ENCODE data around the gene NCK1.

DNA sequence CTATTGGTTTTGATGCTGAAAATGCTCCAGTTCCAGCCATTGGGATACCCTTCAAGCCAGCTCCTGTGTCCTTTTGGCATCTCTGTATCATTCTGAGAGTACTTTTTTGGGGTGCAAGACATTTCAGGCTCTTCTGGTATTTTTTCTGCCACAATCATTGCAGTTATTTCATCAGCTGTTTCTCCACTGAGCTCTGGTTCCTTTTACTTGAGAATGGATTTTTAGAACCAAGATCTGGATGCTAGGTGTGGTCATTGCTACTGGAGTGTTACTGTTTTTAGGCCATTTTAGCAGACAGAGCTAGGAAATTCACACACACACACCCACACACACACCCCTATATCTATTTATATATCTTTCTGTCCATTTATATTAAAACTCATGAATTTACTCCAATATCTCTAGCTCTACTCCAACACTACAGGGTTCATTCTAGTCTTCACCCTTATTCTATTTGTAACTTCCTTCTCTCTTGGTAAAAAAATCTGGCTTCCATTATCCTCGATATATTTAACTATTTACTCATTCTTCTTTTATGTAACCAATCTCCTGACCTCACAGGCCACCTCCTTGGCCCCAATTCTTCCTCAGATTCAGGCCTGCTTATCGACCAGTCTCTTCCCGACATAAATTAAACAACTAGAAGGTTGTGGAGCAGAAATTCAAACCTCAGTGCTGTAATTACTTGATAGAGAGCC is 26.0 kb upstream of the NCK1 start:
- TF ChIP-seq EZH2 (IDR thresholded peaks at IDR 0.05; ENCODE audit: low read depth, unreplicated experiment) (no peak), POLR2AphosphoS5 (IDR thresholded peaks at IDR 0.05; ENCODE audit: low read depth) (no peak), CREB1 (CRISPR knock-in tag; IDR thresholded peaks at IDR 0.05; ENCODE audit: low read depth) (no peak), EZH2phosphoT487 (IDR thresholded peaks at IDR 0.05; ENCODE audit: unreplicated experiment) (no peak), ZNF114 (CRISPR knock-in tag; IDR thresholded peaks at IDR 0.05) (no peak), NANOG (IDR thresholded peaks at IDR 0.05; ENCODE audit: borderline replicate concordance) (no peak), JUNB (IDR thresholded peaks at IDR 0.05; ENCODE audit: unreplicated experiment) (no peak)
- TF ChIP-seq, protein P1, sequence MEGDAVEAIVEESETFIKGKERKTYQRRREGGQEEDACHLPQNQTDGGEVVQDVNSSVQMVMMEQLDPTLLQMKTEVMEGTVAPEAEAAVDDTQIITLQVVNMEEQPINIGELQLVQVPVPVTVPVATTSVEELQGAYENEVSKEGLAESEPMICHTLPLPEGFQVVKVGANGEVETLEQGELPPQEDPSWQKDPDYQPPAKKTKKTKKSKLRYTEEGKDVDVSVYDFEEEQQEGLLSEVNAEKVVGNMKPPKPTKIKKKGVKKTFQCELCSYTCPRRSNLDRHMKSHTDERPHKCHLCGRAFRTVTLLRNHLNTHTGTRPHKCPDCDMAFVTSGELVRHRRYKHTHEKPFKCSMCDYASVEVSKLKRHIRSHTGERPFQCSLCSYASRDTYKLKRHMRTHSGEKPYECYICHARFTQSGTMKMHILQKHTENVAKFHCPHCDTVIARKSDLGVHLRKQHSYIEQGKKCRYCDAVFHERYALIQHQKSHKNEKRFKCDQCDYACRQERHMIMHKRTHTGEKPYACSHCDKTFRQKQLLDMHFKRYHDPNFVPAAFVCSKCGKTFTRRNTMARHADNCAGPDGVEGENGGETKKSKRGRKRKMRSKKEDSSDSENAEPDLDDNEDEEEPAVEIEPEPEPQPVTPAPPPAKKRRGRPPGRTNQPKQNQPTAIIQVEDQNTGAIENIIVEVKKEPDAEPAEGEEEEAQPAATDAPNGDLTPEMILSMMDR (conservative IDR thresholded peaks at IDR 0.05; ENCODE audit: low read depth in 2 of 2), result no peak
- TF ChIP-seq, protein P2, sequence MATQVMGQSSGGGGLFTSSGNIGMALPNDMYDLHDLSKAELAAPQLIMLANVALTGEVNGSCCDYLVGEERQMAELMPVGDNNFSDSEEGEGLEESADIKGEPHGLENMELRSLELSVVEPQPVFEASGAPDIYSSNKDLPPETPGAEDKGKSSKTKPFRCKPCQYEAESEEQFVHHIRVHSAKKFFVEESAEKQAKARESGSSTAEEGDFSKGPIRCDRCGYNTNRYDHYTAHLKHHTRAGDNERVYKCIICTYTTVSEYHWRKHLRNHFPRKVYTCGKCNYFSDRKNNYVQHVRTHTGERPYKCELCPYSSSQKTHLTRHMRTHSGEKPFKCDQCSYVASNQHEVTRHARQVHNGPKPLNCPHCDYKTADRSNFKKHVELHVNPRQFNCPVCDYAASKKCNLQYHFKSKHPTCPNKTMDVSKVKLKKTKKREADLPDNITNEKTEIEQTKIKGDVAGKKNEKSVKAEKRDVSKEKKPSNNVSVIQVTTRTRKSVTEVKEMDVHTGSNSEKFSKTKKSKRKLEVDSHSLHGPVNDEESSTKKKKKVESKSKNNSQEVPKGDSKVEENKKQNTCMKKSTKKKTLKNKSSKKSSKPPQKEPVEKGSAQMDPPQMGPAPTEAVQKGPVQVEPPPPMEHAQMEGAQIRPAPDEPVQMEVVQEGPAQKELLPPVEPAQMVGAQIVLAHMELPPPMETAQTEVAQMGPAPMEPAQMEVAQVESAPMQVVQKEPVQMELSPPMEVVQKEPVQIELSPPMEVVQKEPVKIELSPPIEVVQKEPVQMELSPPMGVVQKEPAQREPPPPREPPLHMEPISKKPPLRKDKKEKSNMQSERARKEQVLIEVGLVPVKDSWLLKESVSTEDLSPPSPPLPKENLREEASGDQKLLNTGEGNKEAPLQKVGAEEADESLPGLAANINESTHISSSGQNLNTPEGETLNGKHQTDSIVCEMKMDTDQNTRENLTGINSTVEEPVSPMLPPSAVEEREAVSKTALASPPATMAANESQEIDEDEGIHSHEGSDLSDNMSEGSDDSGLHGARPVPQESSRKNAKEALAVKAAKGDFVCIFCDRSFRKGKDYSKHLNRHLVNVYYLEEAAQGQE (IDR thresholded peaks at IDR 0.05; ENCODE audit: unreplicated experiment), result no peak
- TF ChIP-seq, protein P3, sequence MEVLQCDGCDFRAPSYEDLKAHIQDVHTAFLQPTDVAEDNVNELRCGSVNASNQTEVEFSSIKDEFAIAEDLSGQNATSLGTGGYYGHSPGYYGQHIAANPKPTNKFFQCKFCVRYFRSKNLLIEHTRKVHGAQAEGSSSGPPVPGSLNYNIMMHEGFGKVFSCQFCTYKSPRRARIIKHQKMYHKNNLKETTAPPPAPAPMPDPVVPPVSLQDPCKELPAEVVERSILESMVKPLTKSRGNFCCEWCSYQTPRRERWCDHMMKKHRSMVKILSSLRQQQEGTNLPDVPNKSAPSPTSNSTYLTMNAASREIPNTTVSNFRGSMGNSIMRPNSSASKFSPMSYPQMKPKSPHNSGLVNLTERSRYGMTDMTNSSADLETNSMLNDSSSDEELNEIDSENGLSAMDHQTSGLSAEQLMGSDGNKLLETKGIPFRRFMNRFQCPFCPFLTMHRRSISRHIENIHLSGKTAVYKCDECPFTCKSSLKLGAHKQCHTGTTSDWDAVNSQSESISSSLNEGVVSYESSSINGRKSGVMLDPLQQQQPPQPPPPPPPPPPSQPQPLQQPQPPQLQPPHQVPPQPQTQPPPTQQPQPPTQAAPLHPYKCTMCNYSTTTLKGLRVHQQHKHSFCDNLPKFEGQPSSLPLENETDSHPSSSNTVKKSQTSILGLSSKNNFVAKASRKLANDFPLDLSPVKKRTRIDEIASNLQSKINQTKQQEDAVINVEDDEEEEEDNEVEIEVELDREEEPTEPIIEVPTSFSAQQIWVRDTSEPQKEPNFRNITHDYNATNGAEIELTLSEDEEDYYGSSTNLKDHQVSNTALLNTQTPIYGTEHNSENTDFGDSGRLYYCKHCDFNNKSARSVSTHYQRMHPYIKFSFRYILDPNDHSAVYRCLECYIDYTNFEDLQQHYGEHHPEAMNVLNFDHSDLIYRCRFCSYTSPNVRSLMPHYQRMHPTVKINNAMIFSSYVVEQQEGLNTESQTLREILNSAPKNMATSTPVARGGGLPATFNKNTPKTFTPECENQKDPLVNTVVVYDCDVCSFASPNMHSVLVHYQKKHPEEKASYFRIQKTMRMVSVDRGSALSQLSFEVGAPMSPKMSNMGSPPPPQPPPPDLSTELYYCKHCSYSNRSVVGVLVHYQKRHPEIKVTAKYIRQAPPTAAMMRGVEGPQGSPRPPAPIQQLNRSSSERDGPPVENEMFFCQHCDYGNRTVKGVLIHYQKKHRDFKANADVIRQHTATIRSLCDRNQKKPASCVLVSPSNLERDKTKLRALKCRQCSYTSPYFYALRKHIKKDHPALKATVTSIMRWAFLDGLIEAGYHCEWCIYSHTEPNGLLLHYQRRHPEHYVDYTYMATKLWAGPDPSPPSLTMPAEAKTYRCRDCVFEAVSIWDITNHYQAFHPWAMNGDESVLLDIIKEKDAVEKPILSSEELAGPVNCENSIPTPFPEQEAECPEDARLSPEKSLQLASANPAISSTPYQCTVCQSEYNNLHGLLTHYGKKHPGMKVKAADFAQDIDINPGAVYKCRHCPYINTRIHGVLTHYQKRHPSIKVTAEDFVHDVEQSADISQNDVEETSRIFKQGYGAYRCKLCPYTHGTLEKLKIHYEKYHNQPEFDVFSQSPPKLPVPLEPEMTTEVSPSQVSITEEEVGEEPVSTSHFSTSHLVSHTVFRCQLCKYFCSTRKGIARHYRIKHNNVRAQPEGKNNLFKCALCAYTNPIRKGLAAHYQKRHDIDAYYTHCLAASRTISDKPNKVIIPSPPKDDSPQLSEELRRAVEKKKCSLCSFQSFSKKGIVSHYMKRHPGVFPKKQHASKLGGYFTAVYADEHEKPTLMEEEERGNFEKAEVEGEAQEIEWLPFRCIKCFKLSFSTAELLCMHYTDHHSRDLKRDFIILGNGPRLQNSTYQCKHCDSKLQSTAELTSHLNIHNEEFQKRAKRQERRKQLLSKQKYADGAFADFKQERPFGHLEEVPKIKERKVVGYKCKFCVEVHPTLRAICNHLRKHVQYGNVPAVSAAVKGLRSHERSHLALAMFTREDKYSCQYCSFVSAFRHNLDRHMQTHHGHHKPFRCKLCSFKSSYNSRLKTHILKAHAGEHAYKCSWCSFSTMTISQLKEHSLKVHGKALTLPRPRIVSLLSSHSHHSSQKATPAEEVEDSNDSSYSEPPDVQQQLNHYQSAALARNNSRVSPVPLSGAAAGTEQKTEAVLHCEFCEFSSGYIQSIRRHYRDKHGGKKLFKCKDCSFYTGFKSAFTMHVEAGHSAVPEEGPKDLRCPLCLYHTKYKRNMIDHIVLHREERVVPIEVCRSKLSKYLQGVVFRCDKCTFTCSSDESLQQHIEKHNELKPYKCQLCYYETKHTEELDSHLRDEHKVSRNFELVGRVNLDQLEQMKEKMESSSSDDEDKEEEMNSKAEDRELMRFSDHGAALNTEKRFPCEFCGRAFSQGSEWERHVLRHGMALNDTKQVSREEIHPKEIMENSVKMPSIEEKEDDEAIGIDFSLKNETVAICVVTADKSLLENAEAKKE (CRISPR knock-in tag; IDR thresholded peaks at IDR 0.05), result no peak
- TF ChIP-seq, protein P4, sequence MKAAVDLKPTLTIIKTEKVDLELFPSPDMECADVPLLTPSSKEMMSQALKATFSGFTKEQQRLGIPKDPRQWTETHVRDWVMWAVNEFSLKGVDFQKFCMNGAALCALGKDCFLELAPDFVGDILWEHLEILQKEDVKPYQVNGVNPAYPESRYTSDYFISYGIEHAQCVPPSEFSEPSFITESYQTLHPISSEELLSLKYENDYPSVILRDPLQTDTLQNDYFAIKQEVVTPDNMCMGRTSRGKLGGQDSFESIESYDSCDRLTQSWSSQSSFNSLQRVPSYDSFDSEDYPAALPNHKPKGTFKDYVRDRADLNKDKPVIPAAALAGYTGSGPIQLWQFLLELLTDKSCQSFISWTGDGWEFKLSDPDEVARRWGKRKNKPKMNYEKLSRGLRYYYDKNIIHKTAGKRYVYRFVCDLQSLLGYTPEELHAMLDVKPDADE (IDR thresholded peaks at IDR 0.05), result no peak
